ENCODE results near the gene NCDN.

DNA sequence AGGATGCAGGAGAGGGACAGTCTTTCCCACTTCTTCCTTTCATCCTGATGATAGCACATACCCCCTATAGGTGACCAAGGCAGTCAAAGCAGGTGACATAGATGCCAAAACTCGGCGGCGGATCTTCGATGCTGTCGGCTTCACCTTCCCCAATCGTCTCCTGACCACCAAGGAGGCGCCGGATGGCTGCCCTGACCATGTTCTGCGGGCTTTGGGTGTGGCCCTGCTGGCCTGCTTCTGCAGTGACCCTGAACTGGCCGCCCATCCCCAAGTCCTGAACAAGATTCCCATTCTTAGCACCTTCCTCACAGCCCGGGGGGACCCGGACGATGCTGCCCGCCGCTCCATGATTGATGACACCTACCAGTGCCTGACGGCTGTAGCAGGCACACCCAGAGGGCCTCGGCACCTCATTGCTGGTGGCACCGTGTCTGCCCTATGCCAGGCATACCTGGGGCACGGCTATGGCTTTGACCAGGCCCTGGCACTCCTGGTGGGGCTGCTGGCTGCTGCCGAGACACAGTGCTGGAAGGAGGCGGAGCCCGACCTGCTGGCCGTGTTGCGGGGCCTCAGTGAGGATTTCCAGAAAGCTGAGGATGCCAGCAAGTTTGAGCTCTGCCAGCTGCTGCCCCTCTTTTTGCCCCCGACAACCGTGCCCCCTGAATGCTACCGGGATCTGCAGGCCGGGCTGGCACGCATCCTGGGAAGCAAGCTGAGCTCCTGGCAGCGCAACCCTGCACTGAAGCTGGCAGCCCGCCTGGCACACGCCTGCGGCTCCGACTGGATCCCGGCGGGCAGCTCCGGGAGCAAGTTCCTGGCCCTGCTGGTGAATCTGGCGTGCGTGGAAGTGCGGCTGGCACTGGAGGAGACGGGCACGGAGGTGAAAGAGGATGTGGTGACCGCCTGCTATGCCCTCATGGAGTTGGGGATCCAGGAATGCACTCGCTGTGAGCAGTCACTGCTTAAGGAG lies 2.9 kb downstream of the NCDN start:
- TF ChIP-seq, protein P1, sequence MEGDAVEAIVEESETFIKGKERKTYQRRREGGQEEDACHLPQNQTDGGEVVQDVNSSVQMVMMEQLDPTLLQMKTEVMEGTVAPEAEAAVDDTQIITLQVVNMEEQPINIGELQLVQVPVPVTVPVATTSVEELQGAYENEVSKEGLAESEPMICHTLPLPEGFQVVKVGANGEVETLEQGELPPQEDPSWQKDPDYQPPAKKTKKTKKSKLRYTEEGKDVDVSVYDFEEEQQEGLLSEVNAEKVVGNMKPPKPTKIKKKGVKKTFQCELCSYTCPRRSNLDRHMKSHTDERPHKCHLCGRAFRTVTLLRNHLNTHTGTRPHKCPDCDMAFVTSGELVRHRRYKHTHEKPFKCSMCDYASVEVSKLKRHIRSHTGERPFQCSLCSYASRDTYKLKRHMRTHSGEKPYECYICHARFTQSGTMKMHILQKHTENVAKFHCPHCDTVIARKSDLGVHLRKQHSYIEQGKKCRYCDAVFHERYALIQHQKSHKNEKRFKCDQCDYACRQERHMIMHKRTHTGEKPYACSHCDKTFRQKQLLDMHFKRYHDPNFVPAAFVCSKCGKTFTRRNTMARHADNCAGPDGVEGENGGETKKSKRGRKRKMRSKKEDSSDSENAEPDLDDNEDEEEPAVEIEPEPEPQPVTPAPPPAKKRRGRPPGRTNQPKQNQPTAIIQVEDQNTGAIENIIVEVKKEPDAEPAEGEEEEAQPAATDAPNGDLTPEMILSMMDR (IDR thresholded peaks at IDR 0.05): no peak
- no peak for TF ChIP-seq POLR2A (IDR thresholded peaks at IDR 0.05)
